HepG2 (cell line): ENCODE measurements around the gene IL6R. TPM values are rescaled to one million over a fixed set of nuclear protein-coding genes. Genes with fewer than 3 reads are reported as not detected.

ENCODE experiments used
- CCDC6 ChIP-seq: sonication (generic); formaldehyde crosslinking; IDR thresholded peaks from 2 replicates; pipeline ENCODE4 v1.8.1; 2022; ENCODE audit warnings: mild to moderate bottlenecking, missing genetic modification reagents, moderate library complexity
- CENPT ChIP-seq: sonication (generic); formaldehyde crosslinking; IDR thresholded peaks from 2 replicates; pipeline ENCODE4 v1.8.0; 2022; ENCODE audit warnings: low read depth, mild to moderate bottlenecking, moderate library complexity, missing genetic modification reagents
- ELF3 ChIP-seq: IDR thresholded peaks from 2 replicates; pipeline ENCODE4 v1.6.1; 2016; ENCODE audit warnings: missing genetic modification reagents, missing compliant biosample characterization
- HMG20A ChIP-seq: IDR thresholded peaks from 2 replicates; pipeline ENCODE4 v1.6.1; 2016; ENCODE audit warnings: borderline replicate concordance
- IKZF1 ChIP-seq: fragments of 450-650 bp; IDR thresholded peaks from 2 replicates; pipeline ENCODE4 v1.7.1; 2016
- KLF13 ChIP-seq: sonication (generic); formaldehyde crosslinking; IDR thresholded peaks from 2 replicates; pipeline ENCODE4 v1.4.0; 2020; ENCODE audit warnings: mild to moderate bottlenecking, missing genetic modification reagents
- NFE2 ChIP-seq: sonication (generic); formaldehyde crosslinking; IDR thresholded peaks from 2 replicates; pipeline ENCODE4 v1.4.0; 2020; ENCODE audit warnings: missing genetic modification reagents
- RCOR2 ChIP-seq: IDR thresholded peaks from 2 replicates; pipeline ENCODE4 v1.6.1; 2016; ENCODE audit warnings: missing biosample characterization, missing genetic modification reagents
- ZNF234 ChIP-seq: sonication (generic); formaldehyde crosslinking; conservative IDR thresholded peaks from 2 replicates; pipeline ENCODE4 v1.5.1; 2020; ENCODE audit warnings: mild to moderate bottlenecking, missing genetic modification reagents
- ZNF253 ChIP-seq: sonication (generic); formaldehyde crosslinking; IDR thresholded peaks from 2 replicates; pipeline ENCODE4 v1.8.0; 2022; ENCODE audit warnings: mild to moderate bottlenecking, missing genetic modification reagents, borderline replicate concordance
- ZNF550 ChIP-seq: sonication (generic); formaldehyde crosslinking; IDR thresholded peaks from 2 replicates; pipeline ENCODE4 v1.4.0; 2020; ENCODE audit warnings: mild to moderate bottlenecking, missing genetic modification reagents, borderline replicate concordance
- ZNF776 ChIP-seq: sonication (generic); formaldehyde crosslinking; IDR thresholded peaks from 2 replicates; pipeline ENCODE4 v1.4.0; 2020; ENCODE audit warnings: mild to moderate bottlenecking, missing genetic modification reagents
- ZSCAN21 ChIP-seq: sonication (generic); formaldehyde crosslinking; IDR thresholded peaks from 2 replicates; pipeline ENCODE4 v1.8.0; 2022; ENCODE audit warnings: mild to moderate bottlenecking, missing genetic modification reagents, moderate library complexity, borderline replicate concordance
- polyA plus RNA-seq, 8 experiments: library from polyadenylated mRNA; depleted of rRNA in 3 of 8; stranded (reverse) in 7 of 8; unstranded in 1 of 8; fragments of >200 nt; fragmentation: Illumina TruSeq in 4 of 8; extraction: Trizol in 4 of 8; gene quantifications; 2 replicates each; pipeline versions ENCODE4 v1.2.1 to v1.2.3, GENCODE V29; 2011 to 2016; ENCODE audit warnings: low read depth in 4 of 8, missing spikeins in 1 of 8, mixed read lengths in 1 of 8; ENCODE audit not compliant: insufficient read depth in 1 of 8
- total RNA-seq, 5 experiments: library from RNA; depleted of rRNA; stranded (reverse); fragments of >200 nt; fragmentation: Illumina TruSeq; extraction: Trizol; gene quantifications; 2 replicates each; pipeline ENCODE4 v1.2.3, GENCODE V29; 2016; ENCODE audit warnings: low read depth in 1 of 5
- TF ChIP-seq, protein P1 (sequence below): sonication (generic); formaldehyde crosslinking; IDR thresholded peaks from 2 replicates; pipeline ENCODE4 v1.4.0; 2020; ENCODE audit warnings: missing genetic modification reagents, borderline replicate concordance
- TF ChIP-seq, protein P2 (sequence below): sonication (generic); formaldehyde crosslinking; IDR thresholded peaks from 2 replicates; pipeline ENCODE4 v1.4.0; 2020; ENCODE audit warnings: mild to moderate bottlenecking, low read depth, missing genetic modification reagents
- TF ChIP-seq, protein P3 (sequence below): sonication (generic); formaldehyde crosslinking; IDR thresholded peaks from 2 replicates; pipeline ENCODE4 v1.4.0; 2020; ENCODE audit warnings: missing genetic modification reagents, mild to moderate bottlenecking, borderline replicate concordance
- TF ChIP-seq, protein P4 (sequence below): sonication (generic); formaldehyde crosslinking; IDR thresholded peaks from 2 replicates; pipeline ENCODE4 v1.4.0; 2020; ENCODE audit warnings: missing genetic modification reagents
- TF ChIP-seq, protein P5 (sequence below): sonication (generic); formaldehyde crosslinking; IDR thresholded peaks from 2 replicates; pipeline ENCODE4 v1.5.0; 2020; ENCODE audit warnings: mild to moderate bottlenecking, low read depth, missing genetic modification reagents, borderline replicate concordance
- TF ChIP-seq, protein P6 (sequence below): sonication (generic); formaldehyde crosslinking; IDR thresholded peaks from 2 replicates; pipeline ENCODE4 v1.4.0; 2020; ENCODE audit warnings: missing genetic modification reagents

IL6R gene
- total and polyA plus RNA-seq, 2 of the 13 experiments (the other 11 are each of a cell fraction or from before 2014, with no cell fraction given) = 5.0 to 24.5 TPM

DNA sequence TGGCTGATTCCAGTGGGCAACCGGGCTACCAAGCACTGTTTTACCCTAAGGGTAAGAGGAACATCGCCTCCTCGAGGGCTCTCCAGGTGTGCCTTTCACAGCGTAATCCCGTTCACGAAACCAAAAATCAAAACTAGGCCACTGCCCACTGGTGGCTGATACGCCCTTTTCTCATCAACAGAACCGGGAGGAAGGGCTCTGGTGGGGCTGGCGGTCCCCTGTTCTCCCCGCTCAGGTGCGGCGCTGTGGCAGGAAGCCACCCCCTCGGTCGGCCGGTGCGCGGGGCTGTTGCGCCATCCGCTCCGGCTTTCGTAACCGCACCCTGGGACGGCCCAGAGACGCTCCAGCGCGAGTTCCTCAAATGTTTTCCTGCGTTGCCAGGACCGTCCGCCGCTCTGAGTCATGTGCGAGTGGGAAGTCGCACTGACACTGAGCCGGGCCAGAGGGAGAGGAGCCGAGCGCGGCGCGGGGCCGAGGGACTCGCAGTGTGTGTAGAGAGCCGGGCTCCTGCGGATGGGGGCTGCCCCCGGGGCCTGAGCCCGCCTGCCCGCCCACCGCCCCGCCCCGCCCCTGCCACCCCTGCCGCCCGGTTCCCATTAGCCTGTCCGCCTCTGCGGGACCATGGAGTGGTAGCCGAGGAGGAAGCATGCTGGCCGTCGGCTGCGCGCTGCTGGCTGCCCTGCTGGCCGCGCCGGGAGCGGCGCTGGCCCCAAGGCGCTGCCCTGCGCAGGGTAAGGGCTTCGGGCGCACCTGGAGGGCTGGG, at the start of gene IL6R (continued):
- TF ChIP-seq, protein P1, sequence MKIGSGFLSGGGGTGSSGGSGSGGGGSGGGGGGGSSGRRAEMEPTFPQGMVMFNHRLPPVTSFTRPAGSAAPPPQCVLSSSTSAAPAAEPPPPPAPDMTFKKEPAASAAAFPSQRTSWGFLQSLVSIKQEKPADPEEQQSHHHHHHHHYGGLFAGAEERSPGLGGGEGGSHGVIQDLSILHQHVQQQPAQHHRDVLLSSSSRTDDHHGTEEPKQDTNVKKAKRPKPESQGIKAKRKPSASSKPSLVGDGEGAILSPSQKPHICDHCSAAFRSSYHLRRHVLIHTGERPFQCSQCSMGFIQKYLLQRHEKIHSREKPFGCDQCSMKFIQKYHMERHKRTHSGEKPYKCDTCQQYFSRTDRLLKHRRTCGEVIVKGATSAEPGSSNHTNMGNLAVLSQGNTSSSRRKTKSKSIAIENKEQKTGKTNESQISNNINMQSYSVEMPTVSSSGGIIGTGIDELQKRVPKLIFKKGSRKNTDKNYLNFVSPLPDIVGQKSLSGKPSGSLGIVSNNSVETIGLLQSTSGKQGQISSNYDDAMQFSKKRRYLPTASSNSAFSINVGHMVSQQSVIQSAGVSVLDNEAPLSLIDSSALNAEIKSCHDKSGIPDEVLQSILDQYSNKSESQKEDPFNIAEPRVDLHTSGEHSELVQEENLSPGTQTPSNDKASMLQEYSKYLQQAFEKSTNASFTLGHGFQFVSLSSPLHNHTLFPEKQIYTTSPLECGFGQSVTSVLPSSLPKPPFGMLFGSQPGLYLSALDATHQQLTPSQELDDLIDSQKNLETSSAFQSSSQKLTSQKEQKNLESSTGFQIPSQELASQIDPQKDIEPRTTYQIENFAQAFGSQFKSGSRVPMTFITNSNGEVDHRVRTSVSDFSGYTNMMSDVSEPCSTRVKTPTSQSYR (CRISPR knock-in tag) = peak; percentile 26; the same call in 1 of the 2 replicates
- TF ChIP-seq, protein P2, sequence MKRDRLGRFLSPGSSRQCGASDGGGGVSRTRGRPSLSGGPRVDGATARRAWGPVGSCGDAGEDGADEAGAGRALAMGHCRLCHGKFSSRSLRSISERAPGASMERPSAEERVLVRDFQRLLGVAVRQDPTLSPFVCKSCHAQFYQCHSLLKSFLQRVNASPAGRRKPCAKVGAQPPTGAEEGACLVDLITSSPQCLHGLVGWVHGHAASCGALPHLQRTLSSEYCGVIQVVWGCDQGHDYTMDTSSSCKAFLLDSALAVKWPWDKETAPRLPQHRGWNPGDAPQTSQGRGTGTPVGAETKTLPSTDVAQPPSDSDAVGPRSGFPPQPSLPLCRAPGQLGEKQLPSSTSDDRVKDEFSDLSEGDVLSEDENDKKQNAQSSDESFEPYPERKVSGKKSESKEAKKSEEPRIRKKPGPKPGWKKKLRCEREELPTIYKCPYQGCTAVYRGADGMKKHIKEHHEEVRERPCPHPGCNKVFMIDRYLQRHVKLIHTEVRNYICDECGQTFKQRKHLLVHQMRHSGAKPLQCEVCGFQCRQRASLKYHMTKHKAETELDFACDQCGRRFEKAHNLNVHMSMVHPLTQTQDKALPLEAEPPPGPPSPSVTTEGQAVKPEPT = no peak
- TF ChIP-seq, protein P3, sequence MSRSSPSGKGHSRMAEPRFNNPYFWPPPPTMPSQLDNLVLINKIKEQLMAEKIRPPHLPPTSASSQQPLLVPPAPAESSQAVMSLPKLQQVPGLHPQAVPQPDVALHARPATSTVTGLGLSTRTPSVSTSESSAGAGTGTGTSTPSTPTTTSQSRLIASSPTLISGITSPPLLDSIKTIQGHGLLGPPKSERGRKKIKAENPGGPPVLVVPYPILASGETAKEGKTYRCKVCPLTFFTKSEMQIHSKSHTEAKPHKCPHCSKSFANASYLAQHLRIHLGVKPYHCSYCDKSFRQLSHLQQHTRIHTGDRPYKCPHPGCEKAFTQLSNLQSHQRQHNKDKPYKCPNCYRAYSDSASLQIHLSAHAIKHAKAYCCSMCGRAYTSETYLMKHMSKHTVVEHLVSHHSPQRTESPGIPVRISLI = no peak
- TF ChIP-seq HMG20A (CRISPR knock-in tag) (peak; percentile 65), KLF13 (no peak), ZNF234 (CRISPR knock-in tag) (no peak), ZNF550 (CRISPR knock-in tag) (no peak), ELF3 (CRISPR knock-in tag) (peak; percentile 82), CENPT (CRISPR knock-in tag) (no peak), IKZF1 (no peak), NFE2 (CRISPR knock-in tag) (no peak), RCOR2 (CRISPR knock-in tag) (peak; percentile 49; the same call in 1 of the 2 replicates), ZNF253 (CRISPR knock-in tag) (no peak), ZSCAN21 (CRISPR knock-in tag) (no peak; the same call in 1 of the 2 replicates), CCDC6 (CRISPR knock-in tag) (peak; percentile 84), ZNF776 (CRISPR knock-in tag) (peak; percentile 54)
- TF ChIP-seq, protein P4, sequence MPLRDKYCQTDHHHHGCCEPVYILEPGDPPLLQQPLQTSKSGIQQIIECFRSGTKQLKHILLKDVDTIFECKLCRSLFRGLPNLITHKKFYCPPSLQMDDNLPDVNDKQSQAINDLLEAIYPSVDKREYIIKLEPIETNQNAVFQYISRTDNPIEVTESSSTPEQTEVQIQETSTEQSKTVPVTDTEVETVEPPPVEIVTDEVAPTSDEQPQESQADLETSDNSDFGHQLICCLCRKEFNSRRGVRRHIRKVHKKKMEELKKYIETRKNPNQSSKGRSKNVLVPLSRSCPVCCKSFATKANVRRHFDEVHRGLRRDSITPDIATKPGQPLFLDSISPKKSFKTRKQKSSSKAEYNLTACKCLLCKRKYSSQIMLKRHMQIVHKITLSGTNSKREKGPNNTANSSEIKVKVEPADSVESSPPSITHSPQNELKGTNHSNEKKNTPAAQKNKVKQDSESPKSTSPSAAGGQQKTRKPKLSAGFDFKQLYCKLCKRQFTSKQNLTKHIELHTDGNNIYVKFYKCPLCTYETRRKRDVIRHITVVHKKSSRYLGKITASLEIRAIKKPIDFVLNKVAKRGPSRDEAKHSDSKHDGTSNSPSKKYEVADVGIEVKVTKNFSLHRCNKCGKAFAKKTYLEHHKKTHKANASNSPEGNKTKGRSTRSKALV = no peak; the same call in 1 of the 2 replicates
- TF ChIP-seq, protein P5, sequence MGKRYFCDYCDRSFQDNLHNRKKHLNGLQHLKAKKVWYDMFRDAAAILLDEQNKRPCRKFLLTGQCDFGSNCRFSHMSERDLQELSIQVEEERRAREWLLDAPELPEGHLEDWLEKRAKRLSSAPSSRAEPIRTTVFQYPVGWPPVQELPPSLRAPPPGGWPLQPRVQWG = no peak
- TF ChIP-seq, protein P6, sequence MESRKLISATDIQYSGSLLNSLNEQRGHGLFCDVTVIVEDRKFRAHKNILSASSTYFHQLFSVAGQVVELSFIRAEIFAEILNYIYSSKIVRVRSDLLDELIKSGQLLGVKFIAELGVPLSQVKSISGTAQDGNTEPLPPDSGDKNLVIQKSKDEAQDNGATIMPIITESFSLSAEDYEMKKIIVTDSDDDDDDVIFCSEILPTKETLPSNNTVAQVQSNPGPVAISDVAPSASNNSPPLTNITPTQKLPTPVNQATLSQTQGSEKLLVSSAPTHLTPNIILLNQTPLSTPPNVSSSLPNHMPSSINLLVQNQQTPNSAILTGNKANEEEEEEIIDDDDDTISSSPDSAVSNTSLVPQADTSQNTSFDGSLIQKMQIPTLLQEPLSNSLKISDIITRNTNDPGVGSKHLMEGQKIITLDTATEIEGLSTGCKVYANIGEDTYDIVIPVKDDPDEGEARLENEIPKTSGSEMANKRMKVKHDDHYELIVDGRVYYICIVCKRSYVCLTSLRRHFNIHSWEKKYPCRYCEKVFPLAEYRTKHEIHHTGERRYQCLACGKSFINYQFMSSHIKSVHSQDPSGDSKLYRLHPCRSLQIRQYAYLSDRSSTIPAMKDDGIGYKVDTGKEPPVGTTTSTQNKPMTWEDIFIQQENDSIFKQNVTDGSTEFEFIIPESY (CRISPR knock-in tag) = peak; percentile 41; the same call in 1 of the 2 replicates
